A673 (cell line): ENCODE measurements around the gene TEC. TPM values are rescaled to one million over a fixed set of nuclear protein-coding genes. Genes with fewer than 3 reads are reported as not detected.

Source experiments
- BruUV-seq: library from RNA; stranded (reverse); fragments of 400-500 nt; replicated peaks from 2 replicates; lab custom pipeline; 2021; lab: Mats Ljungman, UMichigan
- CTCF ChIA-PET: fragments of 300-600 bp; sonication (Branson Sonifier 250); formaldehyde crosslinking; loops from one replicate; lab custom pipeline; 2022; ENCODE audit warnings: antibody characterized with exemption; lab: Charles Lee
- POLR2A ChIA-PET: fragments of 300-600 bp; sonication (Branson Sonifier 250); formaldehyde crosslinking; loops from one replicate; lab custom pipeline; 2022; ENCODE audit warnings: antibody characterized with exemption; ENCODE audit not compliant: low non-redundant PET; lab: Charles Lee
- DNase-seq: peaks from one replicate; pipeline ENCODE4 v3.0.0-alpha.2; 2015; ENCODE audit warnings: low spot score
- H3K27ac ChIP-seq: fragments of 200-600 bp; sonication (generic); 2 replicates; pipeline ENCODE4 v1.5.1; 2016; ENCODE audit warnings: mixed run types, low read depth, mild to moderate bottlenecking, mixed read lengths, antibody characterized with exemption, low read length; ENCODE audit not compliant: poor library complexity, severe bottlenecking
- H3K27me3 ChIP-seq: fragments of 200-600 bp; sonication (generic); replicated peaks from 2 replicates; pipeline ENCODE4 v1.6.1; 2017; ENCODE audit warnings: mixed run types, low read depth, mild to moderate bottlenecking, mixed read lengths, antibody characterized with exemption, low read length; ENCODE audit not compliant: insufficient read depth, poor library complexity
- H3K36me3 ChIP-seq: fragments of 200-600 bp; sonication (generic); 2 replicates; pipeline ENCODE4 v1.6.1; 2016; ENCODE audit warnings: mixed run types, mild to moderate bottlenecking, mixed read lengths, antibody characterized with exemption, low read length; ENCODE audit not compliant: insufficient read depth, poor library complexity, severe bottlenecking
- H3K4me1 ChIP-seq: fragments of 200-600 bp; sonication (generic); 2 replicates; pipeline ENCODE4 v1.6.1; 2017; ENCODE audit warnings: mixed run types, mild to moderate bottlenecking, mixed read lengths, antibody characterized with exemption, low read length; ENCODE audit not compliant: insufficient read depth, poor library complexity, severe bottlenecking
- H3K4me3 ChIP-seq: fragments of 200-600 bp; sonication (generic); 2 replicates; pipeline ENCODE4 v1.5.1; 2016; ENCODE audit warnings: low read depth, mixed run types, mild to moderate bottlenecking, mixed read lengths, low read length; ENCODE audit not compliant: poor library complexity, severe bottlenecking
- H3K9me3 ChIP-seq: fragments of 200-600 bp; sonication (generic); 2 replicates; pipeline ENCODE4 v1.6.1; 2016; ENCODE audit warnings: mixed run types, low read depth, mild to moderate bottlenecking, mixed read lengths, antibody characterized with exemption, low read length; ENCODE audit not compliant: poor library complexity, severe bottlenecking
- CTCF ChIP-seq: fragments of 300-800, 200-600 bp; sonication (generic); conservative IDR thresholded peaks from 2 replicates; pipeline ENCODE4 v1.5.1; 2017; ENCODE audit warnings: low read depth, mild to moderate bottlenecking, antibody characterized with exemption, low read length, moderate library complexity, mixed read lengths
- EZH2 ChIP-seq: fragments of 200-600 bp; sonication (generic); IDR thresholded peaks from 2 replicates; pipeline ENCODE4 v1.6.1; 2017; ENCODE audit warnings: borderline replicate concordance, low read depth, mild to moderate bottlenecking, mixed read lengths, antibody characterized with exemption, low read length; ENCODE audit not compliant: poor library complexity, severe bottlenecking
- intact Hi-C: fragments of 100-400 bp; cut with micrococcal nuclease; formaldehyde crosslinking; loops from one replicate; pipeline ENCODE4 v1.10.0; 2022; ENCODE audit not compliant: unreplicated experiment
- total RNA-seq: library from RNA; stranded (reverse); gene quantifications from 2 replicates; pipeline ENCODE4 v1.2.3, GENCODE V29; 2021

TEC gene
- total RNA-seq, 1 experiment from 2014 or later: 6.8 TPM

- ChIA-PET POLR2A (no interaction called here), CTCF (no interaction called here)
- BruUV-seq: no TSS peak
- H3K9me3 ChIP-seq: no peaks in the 10 kb centered on the region
- peaks cover 36% of the 10 kb centered on the region for H3K4me1 ChIP-seq
- TF ChIP-seq EZH2 (no peak), CTCF (no peak)
- DNase-seq: no peak
- H3K4me3 ChIP-seq: no peak overlapping the region
- H3K27me3 ChIP-seq: no peaks in the 10 kb centered on the region
- no peak overlapping the region for H3K27ac ChIP-seq
- H3K36me3 ChIP-seq: no peaks in the 10 kb centered on the region
- intact Hi-C loops: loop anchor here (10.0 kb wide), 1 partner anchor 113 kb away; no protein-coding TSS in a partner anchor
Measured at GRCh38 chr4:48147621-48148020, 122.0 kb downstream of the TEC start.

- peak; percentile 71 for DNase-seq
- no peaks in the 10 kb centered on the region for H3K27me3 ChIP-seq
- ChIA-PET POLR2A (no interaction called here), CTCF (interaction anchor here (0.7 kb wide), 1 partner anchor 54 kb away, joined by 3 read pairs; no protein-coding TSS in a partner anchor)
- no peak overlapping the region for H3K4me3 ChIP-seq
- no peak overlapping the region for H3K27ac ChIP-seq
- H3K9me3 ChIP-seq: no peaks in the 10 kb centered on the region
- no TSS peak for BruUV-seq
- TF ChIP-seq EZH2 (no peak), CTCF (peak; percentile 68)
- H3K36me3 ChIP-seq: no peaks in the 10 kb centered on the region
- peaks cover 17% of the 10 kb centered on the region for H3K4me1 ChIP-seq
- intact Hi-C loops: loop anchor here (1.0 to 10.0 kb wide), 5 partner anchors 54 to 406 kb away; no protein-coding TSS in a partner anchor
Measured at GRCh38 chr4:48141048-48141447, 128.6 kb downstream of the TEC start.

- H3K4me3 ChIP-seq: no peak overlapping the region
- H3K27me3 ChIP-seq: no peaks in the 10 kb centered on the region
- H3K36me3 ChIP-seq: no peaks in the 10 kb centered on the region
- peaks cover 14% of the 10 kb centered on the region for H3K4me1 ChIP-seq
- TF ChIP-seq CTCF: no peak
- TF ChIP-seq EZH2: no peak
- no peak overlapping the region for H3K27ac ChIP-seq
- ChIA-PET POLR2A (no interaction called here), CTCF (no interaction called here)
- intact Hi-C loops: loop anchor here (5.0 to 10.0 kb wide), 4 partner anchors 52 to 408 kb away; no protein-coding TSS in a partner anchor
- no peaks in the 10 kb centered on the region for H3K9me3 ChIP-seq
- no peak for DNase-seq
- no TSS peak for BruUV-seq
Measured at GRCh38 chr4:48139691-48140090, 129.9 kb downstream of the TEC start.
